Hepatocyte (in vitro differentiated cells): ENCODE results near the gene RABEP2.

Source experiments
- EZH2 ChIP-seq: fragments of 200-600 bp; sonication (generic); IDR thresholded peaks from 2 replicates; pipeline ENCODE4 v1.6.1; 2016; ENCODE audit warnings: antibody characterized with exemption, mild to moderate bottlenecking, borderline replicate concordance
- TF ChIP-seq, protein P1 (sequence below): fragments of 200-600 bp; sonication (generic); IDR thresholded peaks from 2 replicates; pipeline ENCODE4 v1.5.1; 2016; ENCODE audit warnings: antibody characterized with exemption, mild to moderate bottlenecking; ENCODE audit not compliant: poor library complexity

DNA sequence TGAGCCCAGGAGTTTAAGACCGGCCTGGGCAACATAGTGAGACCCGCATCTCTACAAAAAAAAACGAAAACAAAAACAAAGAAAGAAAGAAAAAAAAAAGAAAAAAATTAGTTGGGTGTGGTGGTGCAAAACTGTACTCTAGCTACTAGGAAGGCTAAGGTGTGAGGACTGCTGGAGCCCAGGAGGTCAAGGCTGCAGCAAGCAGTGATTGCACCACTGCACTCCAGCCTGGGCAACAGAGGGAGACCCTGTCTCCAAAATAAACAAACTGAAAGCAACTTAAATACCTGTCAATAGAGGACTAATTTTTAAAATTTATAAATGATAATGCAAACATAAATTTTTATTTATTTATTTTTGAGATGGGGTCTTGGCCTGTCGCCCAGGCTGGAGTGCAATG, 29.4 kb downstream of the RABEP2 start:
- TF ChIP-seq, protein P1, sequence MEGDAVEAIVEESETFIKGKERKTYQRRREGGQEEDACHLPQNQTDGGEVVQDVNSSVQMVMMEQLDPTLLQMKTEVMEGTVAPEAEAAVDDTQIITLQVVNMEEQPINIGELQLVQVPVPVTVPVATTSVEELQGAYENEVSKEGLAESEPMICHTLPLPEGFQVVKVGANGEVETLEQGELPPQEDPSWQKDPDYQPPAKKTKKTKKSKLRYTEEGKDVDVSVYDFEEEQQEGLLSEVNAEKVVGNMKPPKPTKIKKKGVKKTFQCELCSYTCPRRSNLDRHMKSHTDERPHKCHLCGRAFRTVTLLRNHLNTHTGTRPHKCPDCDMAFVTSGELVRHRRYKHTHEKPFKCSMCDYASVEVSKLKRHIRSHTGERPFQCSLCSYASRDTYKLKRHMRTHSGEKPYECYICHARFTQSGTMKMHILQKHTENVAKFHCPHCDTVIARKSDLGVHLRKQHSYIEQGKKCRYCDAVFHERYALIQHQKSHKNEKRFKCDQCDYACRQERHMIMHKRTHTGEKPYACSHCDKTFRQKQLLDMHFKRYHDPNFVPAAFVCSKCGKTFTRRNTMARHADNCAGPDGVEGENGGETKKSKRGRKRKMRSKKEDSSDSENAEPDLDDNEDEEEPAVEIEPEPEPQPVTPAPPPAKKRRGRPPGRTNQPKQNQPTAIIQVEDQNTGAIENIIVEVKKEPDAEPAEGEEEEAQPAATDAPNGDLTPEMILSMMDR: no peak
- TF ChIP-seq EZH2: no peak
